Fibroblast of villous mesenchyme (primary cell): ENCODE results near the gene SRPK3. TPM values are rescaled to one million over a fixed set of nuclear protein-coding genes. Genes with fewer than 3 reads are reported as not detected.

ENCODE experiments used
- DNase-seq: peaks from one replicate; pipeline ENCODE4 v3.0.0-alpha.2; 2010; ENCODE audit warnings: low read depth
- H3K4me3 ChIP-seq: 2 replicates; pipeline ENCODE4 v1.5.1; 2011; ENCODE audit warnings: low read depth, mild to moderate bottlenecking, low read length
- total RNA-seq: library from RNA; depleted of rRNA; stranded (reverse); fragments of >200 nt; gene quantifications from 2 replicates; pipeline ENCODE4 v1.2.3, GENCODE V29; 2012
- TF ChIP-seq, protein P1 (sequence below): IDR thresholded peaks from 2 replicates; pipeline ENCODE4 v1.5.1; 2012; ENCODE audit warnings: low read depth, mild to moderate bottlenecking, low read length; ENCODE audit not compliant: insufficient read depth

SRPK3 gene
- total RNA-seq, 1 donor, result 0.86 TPM

DNA sequence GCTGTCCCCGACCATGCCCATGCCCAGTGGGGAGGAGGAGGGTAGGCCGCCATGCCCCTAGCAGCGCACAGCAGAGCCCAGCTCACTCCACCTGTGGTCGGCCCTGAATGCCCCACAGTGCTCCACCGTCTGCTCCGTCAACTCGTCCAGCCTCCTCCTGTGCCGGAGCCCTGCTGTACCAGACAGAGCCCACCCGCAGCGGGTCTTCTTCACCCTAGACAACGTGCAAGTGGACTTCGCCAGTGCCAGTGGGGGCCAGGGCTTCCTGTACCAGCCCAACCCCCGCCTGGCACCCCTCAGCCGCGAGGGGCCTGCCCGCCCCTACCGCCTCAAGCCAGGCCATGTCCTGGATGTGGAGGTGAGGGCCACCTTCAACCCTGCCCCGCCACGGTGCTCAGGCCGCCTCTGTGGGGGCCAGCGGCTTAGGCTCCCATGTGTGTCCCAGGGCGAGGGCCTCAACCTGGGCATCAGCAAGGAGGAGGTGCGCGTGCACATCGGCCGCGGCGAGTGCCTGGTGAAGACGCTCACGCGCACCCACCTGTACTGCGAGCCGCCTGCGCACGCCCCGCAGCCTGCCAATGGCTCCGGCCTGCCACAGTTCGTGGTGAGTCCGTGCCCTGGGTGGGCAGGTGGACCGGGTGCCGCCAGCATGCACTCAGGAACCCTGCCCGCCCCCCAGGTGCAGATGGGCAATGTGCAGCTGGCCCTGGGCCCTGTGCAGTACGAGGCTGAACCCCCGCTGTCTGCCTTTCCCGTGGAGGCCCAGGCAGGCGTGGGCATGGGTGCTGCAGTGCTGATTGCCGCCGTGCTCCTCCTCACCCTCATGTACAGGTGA, 6.9 kb upstream of the SRPK3 start:
- TF ChIP-seq, protein P1, sequence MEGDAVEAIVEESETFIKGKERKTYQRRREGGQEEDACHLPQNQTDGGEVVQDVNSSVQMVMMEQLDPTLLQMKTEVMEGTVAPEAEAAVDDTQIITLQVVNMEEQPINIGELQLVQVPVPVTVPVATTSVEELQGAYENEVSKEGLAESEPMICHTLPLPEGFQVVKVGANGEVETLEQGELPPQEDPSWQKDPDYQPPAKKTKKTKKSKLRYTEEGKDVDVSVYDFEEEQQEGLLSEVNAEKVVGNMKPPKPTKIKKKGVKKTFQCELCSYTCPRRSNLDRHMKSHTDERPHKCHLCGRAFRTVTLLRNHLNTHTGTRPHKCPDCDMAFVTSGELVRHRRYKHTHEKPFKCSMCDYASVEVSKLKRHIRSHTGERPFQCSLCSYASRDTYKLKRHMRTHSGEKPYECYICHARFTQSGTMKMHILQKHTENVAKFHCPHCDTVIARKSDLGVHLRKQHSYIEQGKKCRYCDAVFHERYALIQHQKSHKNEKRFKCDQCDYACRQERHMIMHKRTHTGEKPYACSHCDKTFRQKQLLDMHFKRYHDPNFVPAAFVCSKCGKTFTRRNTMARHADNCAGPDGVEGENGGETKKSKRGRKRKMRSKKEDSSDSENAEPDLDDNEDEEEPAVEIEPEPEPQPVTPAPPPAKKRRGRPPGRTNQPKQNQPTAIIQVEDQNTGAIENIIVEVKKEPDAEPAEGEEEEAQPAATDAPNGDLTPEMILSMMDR, result no peak
- H3K4me3 ChIP-seq, result no peak overlapping the region
- no peak for DNase-seq

- no peak for DNase-seq
- H3K4me3 ChIP-seq, result no peak overlapping the region
- TF ChIP-seq, protein P1, result no peak
Observed at GRCh38 chrX:153774576-153775292, 6.1 kb upstream of the SRPK3 start.

DNA sequence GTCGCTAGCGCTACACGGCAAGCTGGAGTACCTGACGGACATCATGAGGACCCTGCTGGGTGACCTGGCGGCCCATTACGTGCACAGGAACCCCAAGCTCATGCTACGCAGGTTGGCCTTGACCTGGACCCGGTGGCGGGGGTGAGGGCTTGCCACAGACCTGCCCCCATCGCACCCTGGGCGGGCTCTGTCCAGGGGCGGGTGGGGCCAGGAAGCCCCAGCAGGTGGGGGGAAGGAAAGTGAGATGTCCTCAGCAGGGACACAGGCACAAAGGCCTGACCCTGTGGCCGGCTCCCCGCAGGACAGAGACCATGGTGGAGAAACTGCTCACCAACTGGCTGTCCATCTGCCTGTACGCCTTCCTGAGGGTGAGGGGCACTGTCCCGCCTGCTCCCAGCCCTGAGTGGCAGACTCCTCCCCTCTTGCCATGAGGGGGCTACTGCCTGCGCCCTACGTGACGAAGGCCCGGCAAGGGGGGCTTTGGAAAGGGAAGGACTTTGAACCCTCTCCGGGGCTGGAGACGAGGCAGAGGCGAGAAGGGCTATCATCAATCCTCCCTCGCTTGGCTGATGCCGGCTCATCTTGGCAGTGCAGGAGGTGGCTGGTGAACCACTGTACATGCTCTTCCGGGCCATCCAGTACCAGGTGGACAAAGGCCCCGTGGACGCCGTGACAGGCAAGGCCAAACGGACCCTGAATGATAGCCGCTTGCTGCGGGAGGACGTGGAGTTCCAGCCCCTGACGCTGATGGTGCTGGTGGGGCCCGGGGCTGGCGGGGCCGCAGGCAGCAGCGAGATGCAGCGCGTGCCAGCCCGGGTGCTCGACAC, 5.3 kb upstream of the SRPK3 start:
- TF ChIP-seq, protein P1, result no peak

GRCh38 chrX:153776120-153776599, 4.7 kb upstream of the SRPK3 start:
- H3K4me3 ChIP-seq, result no peak overlapping the region
- TF ChIP-seq, protein P1, result no peak
- no peak for DNase-seq

More for the DNA sequence above, 5.3 kb upstream of the SRPK3 start:
- no peak overlapping the region for H3K4me3 ChIP-seq
- no peak for DNase-seq

DNA sequence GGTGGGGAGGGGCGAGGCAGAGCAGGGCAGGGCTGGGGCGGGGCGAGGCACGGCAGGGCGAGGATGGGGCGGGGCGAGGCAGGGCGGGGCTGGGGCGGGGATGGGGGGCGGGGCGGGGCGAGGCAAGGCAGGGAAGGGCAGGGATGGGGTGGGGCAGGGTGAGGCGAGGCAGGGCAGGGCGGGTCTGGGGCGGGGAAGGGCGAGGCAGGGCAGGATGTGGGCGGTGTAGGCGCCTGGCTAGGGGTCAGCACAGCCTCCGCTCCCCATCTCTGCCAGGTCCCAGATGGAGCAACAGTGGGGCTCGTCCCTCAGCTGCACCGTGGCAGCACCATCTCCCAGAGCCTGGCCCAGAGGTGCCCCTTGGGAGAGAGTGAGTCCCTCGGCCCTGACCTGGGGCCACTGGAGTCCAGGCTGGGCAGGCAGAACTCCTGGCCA, 4.2 kb upstream of the SRPK3 start:
- no peak for DNase-seq
- TF ChIP-seq, protein P1, result no peak

DNA sequence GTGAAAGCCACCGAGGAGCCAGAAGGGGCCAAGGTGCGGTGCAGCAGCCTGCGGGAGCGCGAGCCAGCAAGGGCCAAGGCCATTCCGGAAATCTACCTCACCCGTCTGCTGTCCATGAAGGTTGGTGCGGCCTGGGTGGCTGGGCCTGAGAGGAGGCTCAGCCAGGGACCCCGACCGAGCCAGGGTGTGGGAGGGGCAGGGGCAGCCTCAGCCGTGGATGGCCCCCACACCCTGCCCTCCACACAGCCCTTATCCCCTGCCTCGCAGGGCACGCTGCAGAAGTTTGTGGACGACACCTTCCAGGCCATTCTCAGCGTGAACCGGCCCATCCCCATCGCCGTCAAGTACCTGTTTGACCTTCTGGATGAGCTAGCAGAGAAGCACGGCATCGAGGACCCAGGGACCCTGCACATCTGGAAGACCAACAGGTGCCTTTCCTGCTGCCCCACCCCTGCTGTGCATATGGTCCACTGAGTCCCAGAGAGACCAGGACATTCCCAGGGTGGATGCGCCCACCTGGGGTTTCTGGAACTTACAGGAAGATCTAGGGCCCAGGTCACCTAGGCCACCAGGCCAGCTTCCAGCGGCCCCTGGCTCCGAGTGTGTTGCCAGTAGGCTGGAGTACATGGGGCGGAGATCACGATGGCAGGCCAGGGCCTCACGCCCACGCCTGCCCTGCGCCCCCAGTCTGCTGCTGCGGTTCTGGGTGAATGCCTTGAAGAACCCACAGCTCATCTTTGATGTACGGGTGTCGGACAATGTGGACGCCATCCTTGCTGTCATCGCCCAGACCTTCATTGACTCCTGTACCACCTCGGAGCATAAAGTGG, 3.4 kb upstream of the SRPK3 start:
- TF ChIP-seq, protein P1, result no peak
- no peak for DNase-seq

More for the DNA sequence above, 4.2 kb upstream of the SRPK3 start:
- no peak overlapping the region for H3K4me3 ChIP-seq

More for the DNA sequence above, 3.4 kb upstream of the SRPK3 start:
- H3K4me3 ChIP-seq, result no peak overlapping the region
